NCI-H1436 (cell line): ENCODE measurements around the gene PLCZ1.
"Not testable (repeated sequence)": the region's sequence is repeated elsewhere in the genome, so short reads cannot be mapped to it uniquely, and the experiment has no call there.

ENCODE experiments used
- DNase-seq: peaks from one replicate; lab custom pipeline; 2025; lab: John Stamatoyannopoulos, UW

PLCZ1 gene

GRCh38 chr12:18700271-18700670, 37.5 kb downstream of the PLCZ1 start:
- no peak for DNase-seq

- no peak for DNase-seq
Measured at GRCh38 chr12:18696971-18697602, 40.7 kb downstream of the PLCZ1 start.

GRCh38 chr12:18693986-18694385, 43.8 kb downstream of the PLCZ1 start:
- DNase-seq: not testable (repeated sequence)

GRCh38 chr12:18690653-18691052, 47.2 kb downstream of the PLCZ1 start:
- DNase-seq: no peak

- no peak for DNase-seq
Measured at GRCh38 chr12:18689771-18690170, 48.0 kb downstream of the PLCZ1 start.

GRCh38 chr12:18684430-18684829, 53.4 kb downstream of the PLCZ1 start:
- DNase-seq: no peak

GRCh38 chr12:18683327-18684013, 54.3 kb downstream of the PLCZ1 start:
- DNase-seq: no peak

GRCh38 chr12:18681818-18682217, 56.0 kb downstream of the PLCZ1 start:
- no peak for DNase-seq

GRCh38 chr12:18676996-18677588, 60.7 kb downstream of the PLCZ1 start:
- no peak for DNase-seq

GRCh38 chr12:18676141-18676540, 61.7 kb downstream of the PLCZ1 start:
- DNase-seq: no peak

- DNase-seq: no peak
Measured at GRCh38 chr12:18658829-18659228, 79.0 kb downstream of the PLCZ1 start.

- no peak for DNase-seq
Measured at GRCh38 chr12:18658179-18658578, 79.6 kb downstream of the PLCZ1 start.

- DNase-seq: no peak
Measured at GRCh38 chr12:18655351-18655750, 82.5 kb downstream of the PLCZ1 start.

- no peak for DNase-seq
Measured at GRCh38 chr12:18653465-18653864, 84.3 kb downstream of the PLCZ1 start.

GRCh38 chr12:18652596-18652995, 85.2 kb downstream of the PLCZ1 start:
- no peak for DNase-seq

GRCh38 chr12:18651525-18651924, 86.3 kb downstream of the PLCZ1 start:
- DNase-seq: no peak

GRCh38 chr12:18646286-18646890, 91.4 kb downstream of the PLCZ1 start:
- no peak for DNase-seq

GRCh38 chr12:18644564-18644963, 93.2 kb downstream of the PLCZ1 start:
- DNase-seq: no peak

GRCh38 chr12:18643681-18644080, 94.1 kb downstream of the PLCZ1 start:
- DNase-seq: no peak

GRCh38 chr12:18640321-18640955, 97.4 kb downstream of the PLCZ1 start:
- DNase-seq: no peak

- no peak for DNase-seq
Measured at GRCh38 chr12:18634382-18634781, 103.4 kb downstream of the PLCZ1 start.
